HEK293T (cell line): ENCODE data around the gene THAP3.
"Not testable (repeated sequence)": the region's sequence is repeated elsewhere in the genome, so short reads cannot be mapped to it uniquely, and the experiment has no call there.

ENCODE experiments used
- CTCF ChIA-PET: fragments of 350-600 bp; formaldehyde crosslinking; extraction: SDS; loops from one replicate; lab custom pipeline; 2021; ENCODE audit warnings: antibody characterized with exemption, inconsistent platforms; lab: Yijun Ruan, JAX
- POLR2A ChIA-PET: fragments of 350-600 bp; formaldehyde crosslinking; extraction: SDS; loops from one replicate; lab custom pipeline; 2020; ENCODE audit warnings: antibody characterized with exemption, inconsistent platforms; lab: Yijun Ruan, JAX
- DNase-seq: peaks from one replicate; pipeline ENCODE4 v3.0.0; 2012; ENCODE audit warnings: mixed read lengths; ENCODE audit errors: extremely low spot score
- ARNT ChIP-seq: fragments of 450-650 bp; IDR thresholded peaks from 2 replicates; pipeline ENCODE4 v1.6.1; 2017; ENCODE audit warnings: mild to moderate bottlenecking
- BHLHE40 ChIP-seq: fragments of 450-650 bp; IDR thresholded peaks from 2 replicates; pipeline ENCODE4 v1.6.1; 2016; ENCODE audit warnings: mild to moderate bottlenecking, moderate library complexity, borderline replicate concordance
- CTBP1 ChIP-seq: fragments of 450-650 bp; IDR thresholded peaks from 2 replicates; pipeline ENCODE4 v1.6.1; 2016; ENCODE audit warnings: borderline replicate concordance
- ELF4 ChIP-seq: fragments of 450-650 bp; IDR thresholded peaks from 2 replicates; pipeline ENCODE4 v1.6.1; 2017; ENCODE audit warnings: antibody characterized with exemption
- FOXA1 ChIP-seq: fragments of 450-650 bp; IDR thresholded peaks from 2 replicates; pipeline ENCODE4 v1.6.1; 2016; ENCODE audit warnings: mild to moderate bottlenecking
- FOXK2 ChIP-seq: fragments of 450-650 bp; IDR thresholded peaks from 2 replicates; pipeline ENCODE4 v1.6.1; 2016; ENCODE audit warnings: mild to moderate bottlenecking
- FOXM1 ChIP-seq: fragments of 450-650 bp; IDR thresholded peaks from 2 replicates; pipeline ENCODE4 v1.6.1; 2017; ENCODE audit warnings: mild to moderate bottlenecking, borderline replicate concordance
- HDGF ChIP-seq: fragments of 450-650 bp; IDR thresholded peaks from 2 replicates; pipeline ENCODE4 v1.6.1; 2017; ENCODE audit warnings: antibody characterized with exemption, borderline replicate concordance
- L3MBTL2 ChIP-seq: fragments of 450-650 bp; conservative IDR thresholded peaks from 2 replicates; pipeline ENCODE4 v1.6.1; 2016; ENCODE audit warnings: mild to moderate bottlenecking
- LEF1 ChIP-seq: fragments of 450-650 bp; IDR thresholded peaks from 2 replicates; pipeline ENCODE4 v1.6.1; 2017; ENCODE audit warnings: mild to moderate bottlenecking, borderline replicate concordance
- NFRKB ChIP-seq: fragments of 450-650 bp; IDR thresholded peaks from 2 replicates; pipeline ENCODE4 v1.6.1; 2016; ENCODE audit warnings: mild to moderate bottlenecking, moderate library complexity
- PKNOX1 ChIP-seq: fragments of 450-650 bp; IDR thresholded peaks from 2 replicates; pipeline ENCODE4 v1.6.1; 2016
- SP1 ChIP-seq: fragments of 450-650 bp; IDR thresholded peaks from 2 replicates; pipeline ENCODE4 v1.6.1; 2017
- SUZ12 ChIP-seq: fragments of 450-650 bp; IDR thresholded peaks from 2 replicates; pipeline ENCODE4 v1.6.1; 2016; ENCODE audit warnings: mild to moderate bottlenecking
- TARDBP ChIP-seq: fragments of 450-650 bp; IDR thresholded peaks from 2 replicates; pipeline ENCODE4 v1.6.1; 2016
- ZNF384 ChIP-seq: fragments of 450-650 bp; IDR thresholded peaks from 2 replicates; pipeline ENCODE4 v1.6.1; 2016

THAP3 gene

GRCh38 chr1:6594977-6595740 lies 29.5 kb upstream of the THAP3 start:
- no peak for DNase-seq
- TF ChIP-seq ZNF384: no peak
- TF ChIP-seq CTBP1: no peak
- TF ChIP-seq SP1: no peak
- no peak for TF ChIP-seq TARDBP
- no peak for TF ChIP-seq ARNT
- TF ChIP-seq SUZ12: no peak
- TF ChIP-seq FOXA1: no peak
- TF ChIP-seq ELF4: no peak
- TF ChIP-seq LEF1: no peak
- TF ChIP-seq BHLHE40: no peak
- TF ChIP-seq NFRKB: no peak
- TF ChIP-seq L3MBTL2: no peak
- no peak for TF ChIP-seq FOXK2
- TF ChIP-seq PKNOX1: no peak
- no peak for TF ChIP-seq HDGF
- no peak for TF ChIP-seq FOXM1
- ChIA-PET POLR2A (no interaction called here), CTCF (no interaction called here)

GRCh38 chr1:6596351-6596750 lies 28.3 kb upstream of the THAP3 start:
- ChIA-PET CTCF (no interaction called here), POLR2A (no interaction called here)
- TF ChIP-seq ZNF384 (no peak), BHLHE40 (no peak), SP1 (no peak), SUZ12 (no peak), L3MBTL2 (no peak), FOXM1 (no peak), LEF1 (no peak), TARDBP (no peak), CTBP1 (no peak)
- DNase-seq: no peak

GRCh38 chr1:6596886-6597776 lies 27.5 kb upstream of the THAP3 start:
- CTCF ChIA-PET: interaction anchor here (0.7 kb wide), 1 partner anchor 1438 kb away, joined by 3 read pairs; no protein-coding TSS in a partner anchor
- no peak for TF ChIP-seq FOXM1
- TF ChIP-seq L3MBTL2: no peak
- TF ChIP-seq ARNT: no peak
- TF ChIP-seq PKNOX1: no peak
- TF ChIP-seq BHLHE40: no peak
- no peak for TF ChIP-seq SP1
- no peak for TF ChIP-seq SUZ12
- POLR2A ChIA-PET: no interaction called here
- DNase-seq: no peak

GRCh38 chr1:6597777-6598131 lies 26.9 kb upstream of the THAP3 start:
- ChIA-PET CTCF (interaction anchor here (0.7 kb wide), 1 partner anchor 1437 kb away, joined by 3 read pairs; no protein-coding TSS in a partner anchor), POLR2A (no interaction called here)
- DNase-seq: no peak
- TF ChIP-seq NFRKB (no peak), L3MBTL2 (no peak), TARDBP (no peak), ELF4 (no peak), SP1 (no peak), LEF1 (no peak), FOXK2 (no peak), BHLHE40 (no peak), FOXM1 (no peak), SUZ12 (no peak), FOXA1 (no peak), ZNF384 (no peak)

- ChIA-PET POLR2A (interaction anchor here (0.8 to 6.1 kb wide), 4 partner anchors 12 to 45 kb away, joined by 3 to 55 read pairs (median 14); partner anchors contain the start of genes NOL9, TAS1R1 and ZBTB48), CTCF (no interaction called here)
- no peak for TF ChIP-seq HDGF
- TF ChIP-seq TARDBP: no peak
- no peak for TF ChIP-seq ZNF384
- TF ChIP-seq LEF1: no peak
- no peak for TF ChIP-seq BHLHE40
- no peak for TF ChIP-seq PKNOX1
- TF ChIP-seq L3MBTL2: no peak
- TF ChIP-seq FOXA1: no peak
- no peak for DNase-seq
Observed at GRCh38 chr1:6599141-6599975, 25.3 kb upstream of the THAP3 start.

- not testable (repeated sequence) for DNase-seq
- POLR2A ChIA-PET: interaction anchor here (0.8 to 6.1 kb wide), 6 partner anchors 10 to 46 kb away, joined by 3 to 55 read pairs (median 4); partner anchors contain the start of genes NOL9, TAS1R1 and ZBTB48
- CTCF ChIA-PET: interaction anchor here (0.6 kb wide), 2 partner anchors 47 to 177 kb away, joined by 3 read pairs; no protein-coding TSS in a partner anchor
Observed at GRCh38 chr1:6599991-6600390, 24.7 kb upstream of the THAP3 start.
